Peyer's patch (tissue), 4 donors: ENCODE measurements around the gene LARP4B. TPM values are rescaled to one million over a fixed set of nuclear protein-coding genes. Genes with fewer than 3 reads are reported as not detected.

ENCODE experiments used
- DNase-seq, 3 donors: peaks; one replicate each; pipeline ENCODE4 v3.0.0-alpha.2; 2017 to 2019
- H3K27ac ChIP-seq, 4 donors: fragments of 200-600 bp; sonication (generic); one replicate each; pipeline ENCODE4 v1.5.1; 2016 to 2019
- H3K27me3 ChIP-seq, 2 donors: fragments of 200-600 bp; sonication (generic); one replicate each; pipeline ENCODE4 v1.5.1; 2019
- H3K36me3 ChIP-seq, 3 donors: fragments of 200-600 bp; sonication (generic); one replicate each; pipeline ENCODE4 v1.5.1; 2016 to 2019
- H3K4me1 ChIP-seq, 4 donors: fragments of 200-600 bp; sonication (generic); one replicate each; pipeline ENCODE4 v1.5.1; 2016 to 2019
- H3K4me3 ChIP-seq, 4 donors: fragments of 200-600 bp; sonication (generic); 1 replicate in 3 of 4; 2 replicates in 1 of 4; pipeline ENCODE4 v1.5.1; 2016 to 2019; ENCODE audit warnings: mild to moderate bottlenecking in 1 of 4
- H3K9me3 ChIP-seq, 4 donors: fragments of 200-600 bp; sonication (generic); one replicate each; pipeline ENCODE4 v1.5.1; 2016 to 2019; ENCODE audit warnings: mild to moderate bottlenecking in 1 of 4
- CTCF ChIP-seq, 6 experiments: fragments of 450-650 bp in 4 of 6; fragments of 200-600 bp in 2 of 6; sonication (generic) in 1 of 6; IDR thresholded peaks; one replicate each; pipeline ENCODE4 v1.5.1; 2017 to 2019; ENCODE audit warnings: antibody characterized with exemption in 6 of 6, mild to moderate bottlenecking in 3 of 6, moderate library complexity in 1 of 6
- POLR2A ChIP-seq, 2 donors: fragments of 450-650 bp; IDR thresholded peaks; one replicate each; pipeline ENCODE4 v1.5.1; 2017; ENCODE audit warnings: antibody characterized with exemption in 2 of 2, mild to moderate bottlenecking in 2 of 2, moderate library complexity in 2 of 2
- total RNA-seq, 4 donors: library from RNA; depleted of rRNA; stranded (reverse); fragments of >200 nt; gene quantifications; one replicate each; pipeline ENCODE4 v1.1.0, GENCODE V29; 2016

LARP4B gene
- total RNA-seq, 4 donors from 2014 or later, result 77.2 to 106 (median 93.3) TPM

GRCh38 chr10:843703-844102 is 87.8 kb downstream of the LARP4B start:
- H3K27ac ChIP-seq, result no peak overlapping the region
- H3K4me3 ChIP-seq, result no peak overlapping the region
- peaks cover 0 to 67% (median 0%) of the 10 kb centered on the region in 3 donors for H3K36me3 ChIP-seq
- peaks cover 0 to 5% (median 0%) of the 10 kb centered on the region in 4 donors for H3K4me1 ChIP-seq
- no peaks in the 10 kb centered on the region for H3K9me3 ChIP-seq
- TF ChIP-seq CTCF (IDR thresholded peaks at IDR 0.05), result no peak
- no peak for TF ChIP-seq POLR2A (IDR thresholded peaks at IDR 0.05)
- no peak for DNase-seq
- H3K27me3 ChIP-seq, result no peaks in the 10 kb centered on the region

DNA sequence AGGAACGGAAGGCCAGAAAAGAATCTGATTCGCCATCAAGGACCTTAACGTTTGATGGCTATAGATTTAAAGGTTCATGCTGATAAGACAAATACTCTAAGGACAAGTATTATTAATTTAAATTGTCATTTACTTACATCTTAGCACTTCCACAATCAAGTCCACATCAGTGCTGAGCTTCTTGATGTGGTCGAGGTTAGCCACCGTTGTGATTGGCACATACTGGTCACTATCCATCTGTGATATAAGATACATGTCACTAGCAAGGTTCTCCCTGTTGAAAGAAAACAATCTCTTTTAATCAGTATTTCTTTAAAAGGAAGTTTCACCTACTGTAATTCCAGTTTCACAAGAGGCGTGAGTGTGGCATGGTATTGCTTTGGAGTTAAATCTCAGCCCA is 88.7 kb downstream of the LARP4B start:
- H3K4me3 ChIP-seq, result no peak overlapping the region
- TF ChIP-seq CTCF (IDR thresholded peaks at IDR 0.05) (no peak), POLR2A (IDR thresholded peaks at IDR 0.05) (no peak)
- H3K27me3 ChIP-seq, result no peaks in the 10 kb centered on the region
- no peak for DNase-seq
- H3K9me3 ChIP-seq, result no peaks in the 10 kb centered on the region
- peaks cover 0 to 72% (median 0%) of the 10 kb centered on the region in 3 donors for H3K36me3 ChIP-seq
- peaks cover 0 to 5% (median 0%) of the 10 kb centered on the region in 4 donors for H3K4me1 ChIP-seq
- no peak overlapping the region for H3K27ac ChIP-seq

DNA sequence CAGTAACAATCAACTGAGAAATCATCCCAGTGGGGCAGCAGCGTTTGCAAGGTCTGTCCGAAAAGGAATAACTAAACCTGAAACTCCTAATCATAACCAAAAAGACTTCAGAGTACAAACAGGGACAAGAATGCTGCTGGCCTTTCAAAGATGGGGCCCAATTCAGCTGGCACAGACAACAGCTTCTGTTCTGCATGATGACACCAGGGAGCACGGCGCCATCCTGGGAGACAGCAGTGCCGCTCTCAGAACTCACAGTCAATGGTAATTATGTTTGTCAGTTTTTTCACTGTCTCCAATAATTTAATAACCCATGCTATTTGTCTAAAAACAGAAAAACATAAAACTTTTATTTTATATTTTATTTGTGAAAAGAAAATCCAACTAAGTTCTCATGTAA is 90.0 kb downstream of the LARP4B start:
- no peak for TF ChIP-seq CTCF (IDR thresholded peaks at IDR 0.05)
- TF ChIP-seq POLR2A (IDR thresholded peaks at IDR 0.05), result no peak
- Histone ChIP-seq H3K4me1 (peaks cover 0 to 5% (median 0%) of the 10 kb centered on the region in 4 donors), H3K4me3 (no peak overlapping the region), H3K9me3 (no peaks in the 10 kb centered on the region), H3K27me3 (no peaks in the 10 kb centered on the region), H3K36me3 (peaks cover 0 to 66% (median 0%) of the 10 kb centered on the region in 3 donors), H3K27ac (no peak overlapping the region)
- no peak for DNase-seq

DNA sequence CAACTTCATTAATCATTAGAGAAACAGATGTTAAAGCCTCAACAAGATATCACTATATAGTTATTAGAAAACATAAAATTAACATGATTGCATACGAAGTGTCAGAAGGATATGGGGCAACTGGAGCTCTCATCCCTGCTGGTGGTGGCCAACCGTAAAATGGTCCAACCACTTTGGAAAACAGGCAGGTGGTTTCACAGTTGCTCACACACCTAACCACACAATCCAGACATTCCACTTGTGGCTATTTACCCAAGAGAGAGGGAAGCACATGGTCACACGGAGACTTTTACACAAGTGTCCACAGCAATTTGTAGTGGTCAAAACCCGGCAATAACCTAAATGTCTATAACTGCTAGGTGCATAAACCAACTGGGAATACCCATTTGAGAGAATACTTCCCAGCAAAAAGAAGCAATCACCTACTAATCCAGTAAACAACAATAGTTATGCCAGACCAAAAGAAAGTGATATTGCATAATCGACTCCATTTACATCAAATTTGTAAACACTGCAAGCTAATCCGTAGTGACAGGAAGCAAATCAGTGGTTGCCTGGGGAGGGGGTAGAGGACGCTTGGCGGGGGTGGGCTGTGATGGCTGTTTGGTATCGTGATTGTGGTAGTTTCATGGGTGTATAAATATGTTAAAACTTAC is 91.8 kb downstream of the LARP4B start:
- DNase-seq, result no peak
- TF ChIP-seq CTCF (IDR thresholded peaks at IDR 0.05) (no peak), POLR2A (IDR thresholded peaks at IDR 0.05) (no peak)
- no peaks in the 10 kb centered on the region for H3K4me1 ChIP-seq
- no peaks in the 10 kb centered on the region for H3K9me3 ChIP-seq
- H3K27ac ChIP-seq, result no peak overlapping the region
- no peak overlapping the region for H3K4me3 ChIP-seq
- H3K27me3 ChIP-seq, result no peaks in the 10 kb centered on the region
- peaks cover 0 to 76% (median 0%) of the 10 kb centered on the region in 3 donors for H3K36me3 ChIP-seq

GRCh38 chr10:836782-837181 is 94.7 kb downstream of the LARP4B start:
- Histone ChIP-seq H3K27ac (no peak overlapping the region), H3K4me3 (no peak overlapping the region), H3K4me1 (no peaks in the 10 kb centered on the region), H3K9me3 (no peaks in the 10 kb centered on the region), H3K27me3 (no peaks in the 10 kb centered on the region), H3K36me3 (peaks cover 0 to 50% (median 0%) of the 10 kb centered on the region in 3 donors)
- TF ChIP-seq CTCF (IDR thresholded peaks at IDR 0.05) (no peak), POLR2A (IDR thresholded peaks at IDR 0.05) (no peak)
- no peak for DNase-seq
